ENCODE results near the gene ZBTB12. TPM values are rescaled to one million over a fixed set of nuclear protein-coding genes. Genes with fewer than 3 reads are reported as not detected.

The ZBTB12 gene
- total and polyA plus RNA-seq, 9 of the 15 experiments (the other 6 are each of a cell fraction or from before 2014, with no cell fraction given) = 0.03 to 12.4 (median 5.8) TPM; not detected in 1

- TF ChIP-seq, protein P1, sequence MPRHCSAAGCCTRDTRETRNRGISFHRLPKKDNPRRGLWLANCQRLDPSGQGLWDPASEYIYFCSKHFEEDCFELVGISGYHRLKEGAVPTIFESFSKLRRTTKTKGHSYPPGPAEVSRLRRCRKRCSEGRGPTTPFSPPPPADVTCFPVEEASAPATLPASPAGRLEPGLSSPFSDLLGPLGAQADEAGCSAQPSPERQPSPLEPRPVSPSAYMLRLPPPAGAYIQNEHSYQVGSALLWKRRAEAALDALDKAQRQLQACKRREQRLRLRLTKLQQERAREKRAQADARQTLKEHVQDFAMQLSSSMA (CRISPR knock-in tag; IDR thresholded peaks at IDR 0.05) = peak; percentile 91; the same call in 1 of the 2 replicates
- TF ChIP-seq SP1 (CRISPR knock-in tag; IDR thresholded peaks at IDR 0.05) = peak; percentile 97
- peak; percentile 58 to 76; a peak in 3 of 4 replicates for TF ChIP-seq SRF (CRISPR knock-in tag; IDR thresholded peaks at IDR 0.05)
- TF ChIP-seq, protein P2, sequence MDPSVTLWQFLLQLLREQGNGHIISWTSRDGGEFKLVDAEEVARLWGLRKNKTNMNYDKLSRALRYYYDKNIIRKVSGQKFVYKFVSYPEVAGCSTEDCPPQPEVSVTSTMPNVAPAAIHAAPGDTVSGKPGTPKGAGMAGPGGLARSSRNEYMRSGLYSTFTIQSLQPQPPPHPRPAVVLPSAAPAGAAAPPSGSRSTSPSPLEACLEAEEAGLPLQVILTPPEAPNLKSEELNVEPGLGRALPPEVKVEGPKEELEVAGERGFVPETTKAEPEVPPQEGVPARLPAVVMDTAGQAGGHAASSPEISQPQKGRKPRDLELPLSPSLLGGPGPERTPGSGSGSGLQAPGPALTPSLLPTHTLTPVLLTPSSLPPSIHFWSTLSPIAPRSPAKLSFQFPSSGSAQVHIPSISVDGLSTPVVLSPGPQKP (CRISPR knock-in tag; IDR thresholded peaks at IDR 0.05) = no peak
- TF ChIP-seq TFE3 (CRISPR knock-in tag; IDR thresholded peaks at IDR 0.05) = peak; percentile 99
- TF ChIP-seq RUNX1 (IDR thresholded peaks at IDR 0.05; ENCODE audit: low read depth) = no peak; the same call in 1 of the 2 replicates
- no peak for TF ChIP-seq BMI1 (IDR thresholded peaks at IDR 0.05; ENCODE audit: low read length)
- TF ChIP-seq EP400 (IDR thresholded peaks at IDR 0.05) = peak; percentile 83
- TF ChIP-seq ZBTB49 (CRISPR knock-in tag; IDR thresholded peaks at IDR 0.05; ENCODE audit: borderline replicate concordance) = no peak
- TF ChIP-seq ZNF445 (CRISPR knock-in tag; IDR thresholded peaks at IDR 0.05; ENCODE audit: low read depth) = no peak
- TF ChIP-seq ZNF354B (CRISPR knock-in tag; IDR thresholded peaks at IDR 0.05) = no peak
- TF ChIP-seq, protein P3, sequence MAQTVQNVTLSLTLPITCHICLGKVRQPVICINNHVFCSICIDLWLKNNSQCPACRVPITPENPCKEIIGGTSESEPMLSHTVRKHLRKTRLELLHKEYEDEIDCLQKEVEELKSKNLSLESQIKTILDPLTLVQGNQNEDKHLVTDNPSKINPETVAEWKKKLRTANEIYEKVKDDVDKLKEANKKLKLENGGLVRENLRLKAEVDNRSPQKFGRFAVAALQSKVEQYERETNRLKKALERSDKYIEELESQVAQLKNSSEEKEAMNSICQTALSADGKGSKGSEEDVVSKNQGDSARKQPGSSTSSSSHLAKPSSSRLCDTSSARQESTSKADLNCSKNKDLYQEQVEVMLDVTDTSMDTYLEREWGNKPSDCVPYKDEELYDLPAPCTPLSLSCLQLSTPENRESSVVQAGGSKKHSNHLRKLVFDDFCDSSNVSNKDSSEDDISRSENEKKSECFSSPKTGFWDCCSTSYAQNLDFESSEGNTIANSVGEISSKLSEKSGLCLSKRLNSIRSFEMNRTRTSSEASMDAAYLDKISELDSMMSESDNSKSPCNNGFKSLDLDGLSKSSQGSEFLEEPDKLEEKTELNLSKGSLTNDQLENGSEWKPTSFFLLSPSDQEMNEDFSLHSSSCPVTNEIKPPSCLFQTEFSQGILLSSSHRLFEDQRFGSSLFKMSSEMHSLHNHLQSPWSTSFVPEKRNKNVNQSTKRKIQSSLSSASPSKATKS (CRISPR knock-in tag; IDR thresholded peaks at IDR 0.05) = no peak
- peak; percentile 78; the same call in 1 of the 2 replicates for TF ChIP-seq AFF4 (CRISPR knock-in tag; IDR thresholded peaks at IDR 0.05)
These were observed 39.3 kb downstream of the ZBTB12 start, which contains the start of gene NEU1 (continued) for GRCh38 chr6:31862344-31863235.
